Heart left ventricle (tissue), 13 donors: ENCODE measurements around the gene KRT1.

Experiments
- POLR2A ChIP-seq, 2 donors: fragments of 450-650 bp; IDR thresholded peaks; one replicate each; pipeline ENCODE4 v1.6.1; 2017; ENCODE audit warnings: antibody characterized with exemption in 2 of 2, mild to moderate bottlenecking in 2 of 2, moderate library complexity in 2 of 2
- TF ChIP-seq, protein P1 (sequence below), 12 donors: fragments of 200-600 bp; sonication (generic) in 4 of 12; IDR thresholded peaks; one replicate each; pipeline versions ENCODE4 v1.5.0 to v1.8.0; 2018 to 2022; ENCODE audit warnings: antibody characterized with exemption in 12 of 12, mild to moderate bottlenecking in 5 of 12
- donor health status: ischemic (EF 13 %, LVEDD 7.1; RV severe dilation, severe dysfunction).
- donor health status: DM: no; HTN: yes; CAD: no.
- donor health status: DM: no; HTN: no; CAD: no.
- donor health status: ischemic (EF 25% LVEDD 6.9; RV normal size, moderate dysfunction).
- donor health status: ischemic (EF 25% LVEDD 5.7; RV mildly dilated, moderate dysfunction).
- donor health status: ischemic (EF 35%, LVEDD 5.7; RV mildly dilated, moderate dysfunction).
- donor health status: nonischemic (EF 11% LVEDD 7.7; RV severe dilation, severe dysfunction).
- donor health status: DM: yes; HTN: yes; CAD: no.
- donor health status: PGD.
- donor health status: ischemic (EF 29% LVEDD 5.4; RV normal size, mild dysfunction).
- donor health status: nonischemic (EF 23%, LVEDD 6.1; RV moderate dilation, normal function).

DNA sequence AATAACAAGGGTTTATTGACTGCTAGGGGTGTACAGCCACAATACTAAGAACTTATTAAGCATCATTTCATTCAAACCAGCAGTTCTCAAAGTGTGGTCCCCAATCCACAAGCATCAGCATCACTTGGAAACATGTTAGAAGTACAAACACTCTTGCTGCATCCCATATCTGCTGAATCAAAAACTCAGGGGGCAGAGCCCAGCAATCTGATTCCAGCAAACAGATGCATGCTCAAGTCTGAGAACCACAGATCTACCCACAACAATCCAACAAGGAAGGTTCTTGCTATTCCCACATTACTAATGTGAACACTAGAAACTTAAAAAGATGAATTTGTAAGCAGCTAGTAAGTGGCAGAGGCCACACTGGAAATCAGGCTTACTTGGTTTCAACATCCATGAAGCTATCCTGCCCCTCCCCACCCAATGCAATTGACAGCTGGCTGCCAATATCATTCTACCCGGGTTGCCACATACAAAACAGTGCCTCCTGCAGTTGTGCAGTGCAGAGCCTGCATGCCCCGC lies 16.9 kb upstream of the KRT1 start:
- no peak for TF ChIP-seq POLR2A (IDR thresholded peaks at IDR 0.05)
- TF ChIP-seq, protein P1, sequence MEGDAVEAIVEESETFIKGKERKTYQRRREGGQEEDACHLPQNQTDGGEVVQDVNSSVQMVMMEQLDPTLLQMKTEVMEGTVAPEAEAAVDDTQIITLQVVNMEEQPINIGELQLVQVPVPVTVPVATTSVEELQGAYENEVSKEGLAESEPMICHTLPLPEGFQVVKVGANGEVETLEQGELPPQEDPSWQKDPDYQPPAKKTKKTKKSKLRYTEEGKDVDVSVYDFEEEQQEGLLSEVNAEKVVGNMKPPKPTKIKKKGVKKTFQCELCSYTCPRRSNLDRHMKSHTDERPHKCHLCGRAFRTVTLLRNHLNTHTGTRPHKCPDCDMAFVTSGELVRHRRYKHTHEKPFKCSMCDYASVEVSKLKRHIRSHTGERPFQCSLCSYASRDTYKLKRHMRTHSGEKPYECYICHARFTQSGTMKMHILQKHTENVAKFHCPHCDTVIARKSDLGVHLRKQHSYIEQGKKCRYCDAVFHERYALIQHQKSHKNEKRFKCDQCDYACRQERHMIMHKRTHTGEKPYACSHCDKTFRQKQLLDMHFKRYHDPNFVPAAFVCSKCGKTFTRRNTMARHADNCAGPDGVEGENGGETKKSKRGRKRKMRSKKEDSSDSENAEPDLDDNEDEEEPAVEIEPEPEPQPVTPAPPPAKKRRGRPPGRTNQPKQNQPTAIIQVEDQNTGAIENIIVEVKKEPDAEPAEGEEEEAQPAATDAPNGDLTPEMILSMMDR (IDR thresholded peaks at IDR 0.05): no peak
